Heart right ventricle (tissue), 16 donors: ENCODE results near the gene SLC25A20. TPM values are rescaled to one million over a fixed set of nuclear protein-coding genes. Genes with fewer than 3 reads are reported as not detected.
A peak's percentile ranks its signal among the peaks of the same experiment; 100 is the strongest.

Experiments used
- ATAC-seq, 8 donors: fragments of 200-7000 bp; cut with Tn5 transposase; one replicate each; pipeline ENCODE4 v1.9.1; 2020; ENCODE audit warnings: mild to moderate bottlenecking in 8 of 8, moderate library complexity in 8 of 8, moderate number of reproducible peaks in 1 of 8
- DNase-seq, 2 donors: peaks; one replicate each; pipeline ENCODE4 v3.0.0-alpha.2; 2020
- H3K27ac ChIP-seq, 10 donors: fragments of 200-600 bp; sonication (generic) in 2 of 10; one replicate each; pipeline versions ENCODE4 v1.5.0 to v1.8.0; 2020 to 2022; ENCODE audit warnings: mild to moderate bottlenecking in 3 of 10
- H3K27me3 ChIP-seq, 7 donors: fragments of 200-600 bp; one replicate each; pipeline ENCODE4 v1.8.0; 2021 to 2022; ENCODE audit warnings: mild to moderate bottlenecking in 2 of 7
- H3K36me3 ChIP-seq, 9 donors: fragments of 200-600 bp; sonication (generic) in 1 of 9; one replicate each; pipeline versions ENCODE4 v1.5.0 to v1.8.0; 2020 to 2022; ENCODE audit warnings: mild to moderate bottlenecking in 2 of 9
- H3K4me1 ChIP-seq, 9 donors: fragments of 200-600 bp; sonication (generic) in 1 of 9; one replicate each; pipeline versions ENCODE4 v1.5.0 to v1.8.0; 2020 to 2022; ENCODE audit warnings: mild to moderate bottlenecking in 4 of 9
- H3K4me3 ChIP-seq, 10 donors: fragments of 200-600 bp; sonication (generic) in 2 of 10; one replicate each; pipeline versions ENCODE4 v1.5.0 to v1.8.0; 2020 to 2022; ENCODE audit warnings: mild to moderate bottlenecking in 7 of 10, moderate library complexity in 2 of 10
- H3K9me3 ChIP-seq, 11 donors: fragments of 200-600 bp in 10 of 11; sonication (generic) in 2 of 11; one replicate each; pipeline versions ENCODE4 v1.5.0 to v1.8.0; 2013 to 2022; ENCODE audit warnings: mild to moderate bottlenecking in 2 of 11, control low read depth in 1 of 11, moderate library complexity in 1 of 11
- CTCF ChIP-seq, 9 donors: fragments of 200-600 bp; sonication (generic) in 2 of 9; IDR thresholded peaks; one replicate each; pipeline versions ENCODE4 v1.5.0 to v1.8.0; 2021 to 2022; ENCODE audit warnings: antibody characterized with exemption in 9 of 9, mild to moderate bottlenecking in 5 of 9, moderate library complexity in 1 of 9
- WGBS, 2 donors: extraction: QIAGEN DNeasy Blood & Tissue Kit; methylation state at CpG; one replicate each; pipeline ENCODE4 v1.1.7; 2013; ENCODE audit warnings: inconsistent platforms in 1 of 2; 5-methylcytosine and 5-hydroxymethylcytosine counted together
- intact Hi-C, 10 donors: fragments of 100-400 bp; cut with DNase I; formaldehyde crosslinking; loops; one replicate each; pipeline versions ENCODE4 v1.11.1 to v1.14.2; 2022
- polyA plus RNA-seq, 2 donors: library from polyadenylated mRNA; stranded (reverse); fragments of 200-250 nt; gene quantifications; one replicate each; pipeline ENCODE4 v1.2.3, GENCODE V29; 2013
- total RNA-seq, 10 donors: library from RNA; stranded (reverse); fragmentation: NEBNext Ultra II Directional in 3 of 10; extraction: Animal tissue kit (Norgen Biotek cat#: 25700) in 3 of 10; gene quantifications; one replicate each; pipeline versions ENCODE4 v1.2.1 to v1.2.4, GENCODE V29; 2021 to 2023
- donor health status: Arrhythmogenic right ventricular cardiomyopathy.
- donor health status: ischemic (EF 13 %, LVEDD 7.1; RV severe dilation, severe dysfunction).
- donor health status: healthy with polysubstance abuse.
- donor health status: DM: no; HTN: yes; CAD: no.
- donor health status: DM: no; HTN: no; CAD: no.
- donor health status: ischemic (EF 25% LVEDD 6.9; RV normal size, moderate dysfunction).
- donor health status: ischemic (EF 25% LVEDD 5.7; RV mildly dilated, moderate dysfunction).
- donor health status: healthy.
- donor health status: DM: yes; HTN: yes; CAD: no.
- donor health status: Ischemic cardiomyopathy.
- donor health status: ischemic (EF 35%, LVEDD 5.7; RV mildly dilated, moderate dysfunction).
- donor health status: nonischemic (EF 11% LVEDD 7.7; RV severe dilation, severe dysfunction).
- donor health status: DM: yes; HTN: yes; CAD: no.
- donor health status: PGD.
- donor health status: ischemic (EF 29% LVEDD 5.4; RV normal size, mild dysfunction).
- donor health status: nonischemic (EF 23%, LVEDD 6.1; RV moderate dilation, normal function).

The SLC25A20 gene
- total and polyA plus RNA-seq, 12 donors, result 36.7 to 129 (median 70.8) TPM

DNA sequence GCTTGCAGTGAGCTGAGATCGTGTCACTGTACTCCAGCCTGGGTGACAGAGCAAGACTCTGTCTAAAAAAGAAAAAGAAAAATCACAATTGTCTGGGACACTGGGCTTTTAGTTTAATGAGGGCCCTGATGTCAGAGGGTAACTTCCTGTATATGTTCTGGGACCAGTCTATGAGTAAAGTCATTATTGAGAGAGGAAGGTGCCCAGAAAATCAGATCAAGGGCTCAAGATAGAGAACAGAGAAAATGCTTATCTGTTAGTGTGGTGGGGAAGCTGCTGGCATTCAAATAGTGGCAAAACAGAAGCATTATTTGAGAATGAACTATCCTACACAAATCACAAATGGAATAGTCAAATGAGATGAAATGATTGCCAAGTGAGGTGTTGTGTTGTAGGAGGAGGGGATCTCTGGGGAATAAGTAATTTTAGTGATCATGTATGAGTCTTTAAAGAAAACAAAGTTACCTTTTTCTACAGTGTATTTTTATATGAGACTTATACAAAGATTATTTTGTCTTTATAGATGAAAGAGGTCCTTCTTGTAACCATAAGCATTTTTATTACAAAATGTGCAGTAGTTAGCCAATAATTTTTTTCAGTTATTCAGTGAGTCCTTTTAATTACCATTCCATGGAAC lies 33.4 kb upstream of the SLC25A20 start:
- Histone ChIP-seq H3K4me1 (peaks cover 3 to 93% (median 61%) of the 10 kb centered on the region in 9 donors), H3K36me3 (peaks cover 0 to 78% (median 14%) of the 10 kb centered on the region in 9 donors), H3K4me3 (no peak overlapping the region), H3K27me3 (no peaks in the 10 kb centered on the region), H3K9me3 (no peaks in the 10 kb centered on the region), H3K27ac (peak overlapping the region in 8 of 10 donors; percentile 22 to 88 (median 74))
- 29 to 42% methylated on average over 1 of the region's 1 CpG for WGBS, 2 donors
- ATAC-seq, result no peak
- TF ChIP-seq CTCF (IDR thresholded peaks at IDR 0.05), result no peak
- no peak for DNase-seq
- intact Hi-C loops, result no loop called here

- H3K36me3 ChIP-seq, result peaks cover 0 to 78% (median 14%) of the 10 kb centered on the region in 9 donors
- H3K4me1 ChIP-seq, result peaks cover 3 to 89% (median 70%) of the 10 kb centered on the region in 9 donors
- no peak for TF ChIP-seq CTCF (IDR thresholded peaks at IDR 0.05)
- no peaks in the 10 kb centered on the region for H3K9me3 ChIP-seq
- WGBS, 2 donors, result 79 to 80% methylated on average over 3 of the region's 3 CpGs
- peak overlapping the region in 1 of 10 donors; percentile 46 for H3K4me3 ChIP-seq
- H3K27me3 ChIP-seq, result no peaks in the 10 kb centered on the region
- intact Hi-C loops, result no loop called here
- DNase-seq, result no peak
- no peak for ATAC-seq
- H3K27ac ChIP-seq, result peak overlapping the region in 8 of 10 donors; percentile 19 to 88 (median 74)
These were observed 31.9 kb upstream of the SLC25A20 start for GRCh38 chr3:48930590-48930989.

DNA sequence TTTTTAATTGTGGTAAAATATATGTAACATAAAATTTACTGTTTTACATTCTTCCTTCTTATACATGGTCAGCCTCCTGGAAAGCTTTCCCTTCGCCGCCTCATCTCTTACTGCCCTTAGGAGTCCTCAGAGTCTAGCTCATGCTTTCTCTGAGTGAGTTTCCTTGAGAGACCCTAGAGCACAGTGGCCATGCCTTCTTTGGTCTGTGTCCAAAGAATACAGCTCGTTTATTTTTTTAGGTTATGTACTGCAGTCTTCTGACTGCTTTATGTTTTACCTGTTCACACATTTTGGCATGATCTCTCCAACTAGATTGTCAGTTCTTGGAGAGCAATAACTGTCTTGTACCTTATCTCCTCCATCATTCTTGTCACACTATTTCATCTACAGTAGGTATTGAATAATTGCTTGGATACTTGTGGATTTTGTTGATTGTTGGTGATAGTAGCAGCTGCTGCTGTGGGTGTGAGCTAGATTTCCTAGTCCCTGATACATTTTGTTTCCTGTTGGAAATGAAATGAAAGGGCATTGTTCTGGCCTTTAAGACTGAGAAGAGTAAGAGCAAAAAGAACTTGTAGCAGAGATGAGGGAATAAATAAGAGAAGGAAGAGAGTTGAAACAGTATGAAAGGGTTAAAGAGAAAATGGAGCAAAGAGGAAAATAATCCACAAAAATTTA lies 30.8 kb upstream of the SLC25A20 start:
- 35 to 37% methylated on average over 3 of the region's 3 CpGs for WGBS, 2 donors
- peak in 4 of 8 donors; percentile 42 to 48 (median 46) for ATAC-seq
- Histone ChIP-seq H3K27ac (peak overlapping the region; percentile 21 to 88 (median 73)), H3K9me3 (no peaks in the 10 kb centered on the region), H3K27me3 (no peaks in the 10 kb centered on the region), H3K36me3 (peaks cover 0 to 82% (median 18%) of the 10 kb centered on the region in 9 donors), H3K4me1 (peaks cover 3 to 78% (median 66%) of the 10 kb centered on the region in 9 donors), H3K4me3 (peak overlapping the region in 7 of 10 donors; percentile 0 to 46 (median 29))
- no peak for TF ChIP-seq CTCF (IDR thresholded peaks at IDR 0.05)
- intact Hi-C loops, result no loop called here
- no peak for DNase-seq

DNA sequence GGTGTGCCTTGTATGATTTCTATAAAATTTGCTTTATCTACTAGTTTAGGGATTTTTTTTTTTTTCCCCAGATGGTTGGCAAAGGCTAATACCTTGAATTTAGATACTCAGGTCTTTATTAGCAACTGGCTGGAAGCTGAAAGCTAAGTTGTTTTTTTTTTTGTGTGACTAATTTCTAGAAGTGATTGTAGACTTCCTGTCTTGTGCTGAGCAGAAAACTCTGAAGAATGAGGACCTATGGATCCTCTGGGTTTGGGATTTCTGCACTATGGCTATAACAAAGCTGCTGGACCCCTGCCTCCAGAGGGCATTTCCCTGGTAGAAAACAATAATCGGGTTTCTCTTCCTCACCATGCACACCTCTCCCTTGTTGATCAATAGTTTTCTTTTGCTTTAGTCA lies 30.0 kb upstream of the SLC25A20 start:
- TF ChIP-seq CTCF (IDR thresholded peaks at IDR 0.05), result no peak
- peak overlapping the region; percentile 21 to 88 (median 73) for H3K27ac ChIP-seq
- 44 to 69% methylated on average over 1 of the region's 1 CpG for WGBS, 2 donors
- peaks cover 3 to 72% (median 66%) of the 10 kb centered on the region in 9 donors for H3K4me1 ChIP-seq
- peaks cover 0 to 82% (median 17%) of the 10 kb centered on the region in 9 donors for H3K36me3 ChIP-seq
- no peak for DNase-seq
- peak overlapping the region in 7 of 10 donors; percentile 0 to 46 (median 29) for H3K4me3 ChIP-seq
- no peaks in the 10 kb centered on the region for H3K9me3 ChIP-seq
- H3K27me3 ChIP-seq, result no peaks in the 10 kb centered on the region
- ATAC-seq, result no peak
- intact Hi-C loops, result no loop called here
